ENCODE data around the gene SATL1. TPM values are rescaled to one million over a fixed set of nuclear protein-coding genes. Genes with fewer than 3 reads are reported as not detected.

SATL1 gene
- total and polyA plus RNA-seq, 2 experiments from 2014 or later = 0.14 to 0.68 TPM

- Histone ChIP-seq H3K4me3 (no peak overlapping the region), H3F3A (replicated peaks; ENCODE audit: low read depth) (no peaks in the 10 kb centered on the region), H3K27ac (ENCODE audit: low read depth) (no peak overlapping the region), H3K79me2 (replicated peaks; ENCODE audit: insufficient read depth) (no peaks in the 10 kb centered on the region), H3K36me3 (ENCODE audit: insufficient read depth) (no peaks in the 10 kb centered on the region), H3K4me2 (no peak overlapping the region), H3K27me3 (ENCODE audit: insufficient read depth) (no peaks in the 10 kb centered on the region), H3K9me2 (ENCODE audit: insufficient read depth) (no peaks in the 10 kb centered on the region), H3K4me1 (ENCODE audit: insufficient read depth) (no peaks in the 10 kb centered on the region), H4K20me1 (replicated peaks; ENCODE audit: insufficient read depth) (no peaks in the 10 kb centered on the region), H2AFZ (no peak overlapping the region)
- ATAC-seq (no peak), DNase-seq (ENCODE audit: low spot score) (no peak)
- Mint-ChIP-seq H3K9me3 (no peaks in the 10 kb centered on the region), H3K36me3 (ENCODE audit: low read depth) (no peaks in the 10 kb centered on the region), H3K4me3 (no peak overlapping the region), H3K27me3 (ENCODE audit: insufficient read depth, low read depth, poor library complexity) (peaks cover 1% of the 10 kb centered on the region), H3K4me1 (no peaks in the 10 kb centered on the region), H3K27ac (no peak overlapping the region)
- TF ChIP-seq POLR2AphosphoS5 (IDR thresholded peaks at IDR 0.05; ENCODE audit: low read depth) = no peak
- TF ChIP-seq ETS1 (IDR thresholded peaks at IDR 0.05) = no peak
- no peak for TF ChIP-seq CREB1 (CRISPR knock-in tag; IDR thresholded peaks at IDR 0.05; ENCODE audit: low read depth)
- no peak for TF ChIP-seq EZH2 (IDR thresholded peaks at IDR 0.05; ENCODE audit: low read depth, unreplicated experiment)
Measured at GRCh38 chrX:85221361-85221760, 22.2 kb downstream of the SATL1 start.

- H3K27ac ChIP-seq (ENCODE audit: low read depth) = no peak overlapping the region
- H3F3A ChIP-seq (replicated peaks; ENCODE audit: low read depth) = no peaks in the 10 kb centered on the region
- no peaks in the 10 kb centered on the region for H3K36me3 ChIP-seq (ENCODE audit: insufficient read depth)
- Mint-ChIP-seq H3K4me3 (no peak overlapping the region), H3K27me3 (ENCODE audit: insufficient read depth, low read depth, poor library complexity) (peaks cover 1% of the 10 kb centered on the region), H3K9me3 (no peaks in the 10 kb centered on the region), H3K4me1 (no peaks in the 10 kb centered on the region), H3K27ac (no peak overlapping the region), H3K36me3 (ENCODE audit: low read depth) (no peaks in the 10 kb centered on the region)
- H3K27me3 ChIP-seq (ENCODE audit: insufficient read depth) = no peaks in the 10 kb centered on the region
- H3K79me2 ChIP-seq (replicated peaks; ENCODE audit: insufficient read depth) = no peaks in the 10 kb centered on the region
- ATAC-seq = no peak
- H3K4me1 ChIP-seq (ENCODE audit: insufficient read depth) = no peaks in the 10 kb centered on the region
- H3K4me2 ChIP-seq = no peak overlapping the region
- no peak overlapping the region for H3K4me3 ChIP-seq
- H4K20me1 ChIP-seq (replicated peaks; ENCODE audit: insufficient read depth) = no peaks in the 10 kb centered on the region
- H3K9me2 ChIP-seq (ENCODE audit: insufficient read depth) = no peaks in the 10 kb centered on the region
- no peak overlapping the region for H2AFZ ChIP-seq
- no peak for DNase-seq (ENCODE audit: low spot score)
- TF ChIP-seq JUNB (IDR thresholded peaks at IDR 0.05; ENCODE audit: unreplicated experiment) = no peak
- no peak for TF ChIP-seq REST (IDR thresholded peaks at IDR 0.05; ENCODE audit: unreplicated experiment)
- no peak for TF ChIP-seq ZNF462 (CRISPR knock-in tag; IDR thresholded peaks at IDR 0.05)
- TF ChIP-seq NANOG (IDR thresholded peaks at IDR 0.05; ENCODE audit: borderline replicate concordance) = no peak
- no peak for TF ChIP-seq POLR2AphosphoS5 (IDR thresholded peaks at IDR 0.05; ENCODE audit: low read depth)
- no peak for TF ChIP-seq EZH2phosphoT487 (IDR thresholded peaks at IDR 0.05; ENCODE audit: unreplicated experiment)
- TF ChIP-seq EZH2 (IDR thresholded peaks at IDR 0.05; ENCODE audit: low read depth, unreplicated experiment) = no peak
- TF ChIP-seq ETS1 (IDR thresholded peaks at IDR 0.05) = no peak
- no peak for TF ChIP-seq STAT1 (IDR thresholded peaks at IDR 0.05; ENCODE audit: unreplicated experiment)
- no peak for TF ChIP-seq ZNF114 (CRISPR knock-in tag; IDR thresholded peaks at IDR 0.05)
Measured at GRCh38 chrX:85215946-85216345, 27.6 kb downstream of the SATL1 start.

Measured in GM23338 (cell line).